Fibroblast of villous mesenchyme (primary cell): Measurements from ENCODE around the gene RBL1. TPM values are rescaled to one million over a fixed set of nuclear protein-coding genes. Genes with fewer than 3 reads are reported as not detected.

Experiments used
- DNase-seq: peaks from one replicate; pipeline ENCODE4 v3.0.0-alpha.2; 2010; ENCODE audit warnings: low read depth
- H3K4me3 ChIP-seq: 2 replicates; pipeline ENCODE4 v1.5.1; 2011; ENCODE audit warnings: low read depth, mild to moderate bottlenecking, low read length
- total RNA-seq: library from RNA; depleted of rRNA; stranded (reverse); fragments of >200 nt; gene quantifications from 2 replicates; pipeline ENCODE4 v1.2.3, GENCODE V29; 2012
- TF ChIP-seq, protein P1 (sequence below): IDR thresholded peaks from 2 replicates; pipeline ENCODE4 v1.5.1; 2012; ENCODE audit warnings: low read depth, mild to moderate bottlenecking, low read length; ENCODE audit not compliant: insufficient read depth

RBL1 gene
- total RNA-seq, 1 donor = 10.8 TPM

DNA sequence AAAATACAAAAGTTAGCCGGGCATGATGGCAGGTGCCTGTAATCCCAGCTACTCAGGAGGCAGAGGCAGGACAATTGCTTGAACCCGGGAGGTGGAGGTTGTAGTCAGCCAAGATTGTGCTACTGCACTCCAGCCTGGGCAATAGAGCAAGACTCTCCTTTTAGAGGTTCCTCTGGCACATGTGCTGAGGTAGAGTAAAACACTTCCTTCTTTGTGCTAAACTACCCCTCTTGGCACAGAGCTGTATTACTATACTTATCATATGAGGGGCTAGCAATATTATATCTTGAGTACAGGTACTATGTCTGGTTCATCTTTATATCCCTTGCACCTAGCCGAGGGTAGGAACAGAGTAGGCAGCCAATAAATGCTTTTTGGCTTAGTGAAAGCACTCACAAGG lies 104.1 kb downstream of the RBL1 start:
- no peak overlapping the region for H3K4me3 ChIP-seq
- DNase-seq = no peak
- TF ChIP-seq, protein P1, sequence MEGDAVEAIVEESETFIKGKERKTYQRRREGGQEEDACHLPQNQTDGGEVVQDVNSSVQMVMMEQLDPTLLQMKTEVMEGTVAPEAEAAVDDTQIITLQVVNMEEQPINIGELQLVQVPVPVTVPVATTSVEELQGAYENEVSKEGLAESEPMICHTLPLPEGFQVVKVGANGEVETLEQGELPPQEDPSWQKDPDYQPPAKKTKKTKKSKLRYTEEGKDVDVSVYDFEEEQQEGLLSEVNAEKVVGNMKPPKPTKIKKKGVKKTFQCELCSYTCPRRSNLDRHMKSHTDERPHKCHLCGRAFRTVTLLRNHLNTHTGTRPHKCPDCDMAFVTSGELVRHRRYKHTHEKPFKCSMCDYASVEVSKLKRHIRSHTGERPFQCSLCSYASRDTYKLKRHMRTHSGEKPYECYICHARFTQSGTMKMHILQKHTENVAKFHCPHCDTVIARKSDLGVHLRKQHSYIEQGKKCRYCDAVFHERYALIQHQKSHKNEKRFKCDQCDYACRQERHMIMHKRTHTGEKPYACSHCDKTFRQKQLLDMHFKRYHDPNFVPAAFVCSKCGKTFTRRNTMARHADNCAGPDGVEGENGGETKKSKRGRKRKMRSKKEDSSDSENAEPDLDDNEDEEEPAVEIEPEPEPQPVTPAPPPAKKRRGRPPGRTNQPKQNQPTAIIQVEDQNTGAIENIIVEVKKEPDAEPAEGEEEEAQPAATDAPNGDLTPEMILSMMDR = no peak

DNA sequence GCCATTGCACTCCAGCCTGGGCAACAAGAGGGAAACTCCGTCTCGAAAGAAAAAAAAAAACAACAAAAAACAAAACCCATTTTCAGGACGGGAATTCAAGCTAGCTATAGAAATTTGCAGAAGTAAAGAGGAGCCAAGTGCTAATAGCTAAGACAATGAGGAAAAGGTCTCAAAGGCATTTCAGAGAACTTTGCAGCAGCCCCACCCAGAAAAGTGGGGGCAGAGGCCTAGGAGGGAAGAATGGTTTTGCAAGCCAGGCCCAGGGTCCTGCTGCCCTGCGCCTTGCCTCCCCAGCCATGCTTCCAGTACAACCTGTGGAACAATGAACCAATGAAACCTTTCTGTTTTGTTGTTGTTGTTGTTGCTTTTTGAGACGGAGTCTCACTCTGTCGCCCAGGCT lies 106.0 kb downstream of the RBL1 start:
- no peak overlapping the region for H3K4me3 ChIP-seq
- TF ChIP-seq, protein P1 = no peak

DNA sequence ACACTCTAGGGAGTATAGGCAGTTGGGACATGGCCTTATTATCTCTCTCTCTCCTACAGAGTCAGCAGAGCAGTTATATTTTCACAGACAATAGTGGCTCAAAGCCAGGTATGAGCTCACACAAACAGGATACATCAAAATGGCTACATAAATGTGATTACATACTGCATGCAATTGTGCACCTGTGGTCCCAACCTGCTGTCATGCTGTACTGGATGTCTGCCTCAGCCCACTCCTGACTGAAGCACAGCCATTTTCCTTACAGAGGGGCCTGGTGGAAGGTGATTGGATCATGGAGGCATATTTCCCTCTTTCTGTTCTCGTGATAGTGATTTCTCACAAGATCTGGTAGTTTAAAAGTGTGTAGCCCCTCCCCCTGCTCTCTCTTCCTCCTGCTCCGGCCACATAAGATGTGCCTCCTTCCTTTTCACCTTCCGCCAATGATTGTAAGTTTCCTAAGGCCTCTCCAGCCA lies 107.3 kb downstream of the RBL1 start:
- TF ChIP-seq, protein P1 = no peak
- no peak overlapping the region for H3K4me3 ChIP-seq
- no peak for DNase-seq

More for the DNA sequence above, 106.0 kb downstream of the RBL1 start:
- no peak for DNase-seq

DNA sequence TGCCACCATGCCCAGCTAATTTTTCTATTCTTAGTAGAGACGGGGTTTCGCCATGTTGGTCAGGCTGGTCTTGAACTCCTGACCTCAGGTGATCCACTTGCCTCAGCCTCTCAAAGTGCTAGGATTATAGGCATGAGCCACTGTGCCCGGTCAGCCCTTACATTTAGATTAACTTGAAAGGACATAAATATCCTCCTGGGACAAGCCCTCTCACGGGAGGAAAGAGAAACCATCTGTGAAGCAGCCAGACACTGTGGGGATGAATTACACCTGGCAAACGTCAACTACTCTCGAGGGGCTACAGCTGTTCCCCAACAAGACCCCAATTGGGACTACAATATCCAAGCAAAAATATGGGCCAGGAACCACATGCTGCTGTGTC lies 111.5 kb downstream of the RBL1 start:
- DNase-seq = no peak
- H3K4me3 ChIP-seq = no peak overlapping the region
- TF ChIP-seq, protein P1 = no peak

DNA sequence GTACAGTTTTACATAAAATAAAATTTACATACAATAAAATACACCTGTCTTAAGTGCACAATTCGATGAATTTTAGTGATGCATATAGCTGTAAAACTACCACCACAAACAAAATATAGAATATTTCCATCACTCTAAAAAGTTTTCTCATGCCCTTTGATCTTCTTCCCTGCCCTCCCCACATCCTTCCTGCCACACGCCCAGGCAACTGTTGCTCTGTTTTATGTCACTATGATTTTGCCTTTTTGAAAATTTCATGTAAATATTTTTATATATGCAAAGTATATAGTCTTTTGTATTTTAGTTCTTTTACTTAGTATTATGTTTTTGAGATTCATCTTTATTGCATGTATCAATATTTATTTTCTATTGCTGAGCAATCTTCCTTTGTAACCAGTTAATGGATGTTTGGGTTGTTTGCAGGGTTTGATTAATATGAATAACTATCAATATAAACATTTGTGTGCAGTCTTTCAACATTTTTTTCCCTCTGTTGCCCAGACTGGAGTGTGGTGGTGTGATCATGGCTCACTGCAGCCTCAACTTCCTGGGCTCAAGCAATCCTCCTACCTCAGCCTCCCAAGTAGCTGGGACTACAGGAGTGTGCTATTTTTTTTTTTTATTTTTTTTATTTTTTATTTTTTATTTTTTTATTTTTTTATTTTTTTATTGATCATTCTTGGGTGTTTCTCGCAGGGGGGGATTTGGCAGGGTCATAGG lies 120.5 kb downstream of the RBL1 start:
- no peak overlapping the region for H3K4me3 ChIP-seq
- no peak for DNase-seq
- TF ChIP-seq, protein P1 = no peak

DNA sequence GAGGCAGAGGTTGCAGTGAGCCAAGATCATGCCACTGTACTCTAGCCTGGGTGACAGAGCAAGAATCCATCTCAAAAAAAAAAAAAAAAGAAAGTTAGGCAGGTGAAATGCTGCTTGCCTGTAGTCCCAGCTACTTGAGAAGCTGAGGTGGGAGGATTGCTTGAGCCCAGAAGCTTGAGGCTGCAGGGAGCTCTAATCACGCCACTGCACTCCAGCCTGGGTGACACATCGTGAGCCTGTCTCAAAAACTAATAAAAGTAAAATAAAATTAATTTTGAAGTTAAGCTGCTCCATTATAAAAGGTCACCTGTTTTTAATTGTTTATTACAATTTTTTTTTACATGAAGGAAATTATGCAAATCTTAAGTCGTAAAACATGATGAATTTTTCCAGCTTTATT lies 121.1 kb downstream of the RBL1 start:
- TF ChIP-seq, protein P1 = no peak
- DNase-seq = no peak
- no peak overlapping the region for H3K4me3 ChIP-seq

DNA sequence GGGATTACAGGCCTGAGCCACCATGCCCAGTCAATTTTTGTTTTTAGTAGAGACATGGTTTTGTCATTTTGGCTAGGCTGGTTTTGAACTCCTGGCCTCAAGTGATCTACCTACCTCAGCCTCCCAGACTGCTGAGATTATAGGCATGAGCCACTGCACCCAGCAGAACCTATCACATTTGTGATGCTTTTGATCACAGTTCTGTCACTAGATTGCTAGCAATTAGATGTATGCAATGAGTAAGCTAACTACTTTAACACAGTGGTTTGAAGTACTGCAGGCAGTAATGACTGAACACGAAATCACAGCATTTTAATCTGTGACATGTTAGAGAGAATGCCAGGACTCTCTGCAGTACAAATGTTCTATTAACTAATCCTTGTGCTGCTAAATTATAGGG lies 124.7 kb downstream of the RBL1 start:
- TF ChIP-seq, protein P1 = no peak
- no peak overlapping the region for H3K4me3 ChIP-seq
- DNase-seq = no peak
